ENCODE data around the gene NDST1.

Gene NDST1

GRCh38 chr5:150498501-150498900, 9.4 kb upstream of the NDST1 start:
- Histone ChIP-seq H3K4me1 (ENCODE audit: control insufficient read depth in 5 of 5, insufficient read depth in 5 of 5, low read length in 5 of 5) (peaks cover 25 to 76% (median 71%) of the 10 kb centered on the region in 5 donors), H3K27me3 (ENCODE audit: control insufficient read depth in 5 of 5, insufficient read depth in 4 of 5, low read length in 5 of 5) (no peaks in the 10 kb centered on the region), H3K27ac (ENCODE audit: low read depth, low read length) (peak overlapping the region; percentile 91), H3K9me3 (ENCODE audit: control insufficient read depth in 5 of 5, low read length in 5 of 5) (no peaks in the 10 kb centered on the region), H3K4me3 (ENCODE audit: low read depth in 1 of 5, low read length in 5 of 5) (no peak overlapping the region), H3K36me3 (ENCODE audit: control insufficient read depth in 5 of 5, insufficient read depth in 5 of 5, low read length in 5 of 5) (peaks cover 0 to 5% (median 0%) of the 10 kb centered on the region in 5 donors), H3K9ac (ENCODE audit: low read length in 5 of 5) (peak overlapping the region in 3 of 5 donors; percentile 10 to 44 (median 25))

- H3K27ac ChIP-seq (ENCODE audit: low read depth, low read length), result peak overlapping the region; percentile 91
- H3K9me3 ChIP-seq (ENCODE audit: control insufficient read depth in 5 of 5, low read length in 5 of 5), result no peaks in the 10 kb centered on the region
- peak overlapping the region in 2 of 5 donors; percentile 10 to 25 for H3K9ac ChIP-seq (ENCODE audit: low read length in 5 of 5)
- H3K4me3 ChIP-seq (ENCODE audit: low read depth in 1 of 5, low read length in 5 of 5), result no peak overlapping the region
- H3K4me1 ChIP-seq (ENCODE audit: control insufficient read depth in 5 of 5, insufficient read depth in 5 of 5, low read length in 5 of 5), result peaks cover 28 to 79% (median 76%) of the 10 kb centered on the region in 5 donors
- H3K27me3 ChIP-seq (ENCODE audit: control insufficient read depth in 5 of 5, insufficient read depth in 4 of 5, low read length in 5 of 5), result no peaks in the 10 kb centered on the region
- H3K36me3 ChIP-seq (ENCODE audit: control insufficient read depth in 5 of 5, insufficient read depth in 5 of 5, low read length in 5 of 5), result peaks cover 0 to 5% (median 0%) of the 10 kb centered on the region in 5 donors
Observed at GRCh38 chr5:150498971-150499370, 9.0 kb upstream of the NDST1 start.

GRCh38 chr5:150499437-150499956, 8.4 kb upstream of the NDST1 start:
- Histone ChIP-seq H3K27me3 (ENCODE audit: control insufficient read depth in 5 of 5, insufficient read depth in 4 of 5, low read length in 5 of 5) (no peaks in the 10 kb centered on the region), H3K4me3 (ENCODE audit: low read depth in 1 of 5, low read length in 5 of 5) (no peak overlapping the region), H3K9me3 (ENCODE audit: control insufficient read depth in 5 of 5, low read length in 5 of 5) (no peaks in the 10 kb centered on the region), H3K4me1 (ENCODE audit: control insufficient read depth in 5 of 5, insufficient read depth in 5 of 5, low read length in 5 of 5) (peaks cover 33 to 84% (median 81%) of the 10 kb centered on the region in 5 donors), H3K36me3 (ENCODE audit: control insufficient read depth in 5 of 5, insufficient read depth in 5 of 5, low read length in 5 of 5) (peaks cover 0 to 5% (median 0%) of the 10 kb centered on the region in 5 donors), H3K9ac (ENCODE audit: low read length in 5 of 5) (no peak overlapping the region), H3K27ac (ENCODE audit: low read depth, low read length) (peak overlapping the region; percentile 91)

GRCh38 chr5:150500328-150500841, 7.5 kb upstream of the NDST1 start:
- Histone ChIP-seq H3K4me1 (ENCODE audit: control insufficient read depth in 5 of 5, insufficient read depth in 5 of 5, low read length in 5 of 5) (peaks cover 35 to 93% (median 90%) of the 10 kb centered on the region in 5 donors), H3K9me3 (ENCODE audit: control insufficient read depth in 5 of 5, low read length in 5 of 5) (no peaks in the 10 kb centered on the region), H3K9ac (ENCODE audit: low read length in 5 of 5) (peak overlapping the region in 1 of 5 donors; percentile 36), H3K27ac (ENCODE audit: low read depth, low read length) (peak overlapping the region; percentile 91), H3K27me3 (ENCODE audit: control insufficient read depth in 5 of 5, insufficient read depth in 4 of 5, low read length in 5 of 5) (no peaks in the 10 kb centered on the region), H3K4me3 (ENCODE audit: low read depth in 1 of 5, low read length in 5 of 5) (no peak overlapping the region), H3K36me3 (ENCODE audit: control insufficient read depth in 5 of 5, insufficient read depth in 5 of 5, low read length in 5 of 5) (peaks cover 0 to 5% (median 0%) of the 10 kb centered on the region in 5 donors)

- Histone ChIP-seq H3K36me3 (ENCODE audit: control insufficient read depth in 5 of 5, insufficient read depth in 5 of 5, low read length in 5 of 5) (peaks cover 0 to 5% (median 0%) of the 10 kb centered on the region in 5 donors), H3K9me3 (ENCODE audit: control insufficient read depth in 5 of 5, low read length in 5 of 5) (no peaks in the 10 kb centered on the region), H3K9ac (ENCODE audit: low read length in 5 of 5) (no peak overlapping the region), H3K27ac (ENCODE audit: low read depth, low read length) (peak overlapping the region; percentile 91), H3K4me1 (ENCODE audit: control insufficient read depth in 5 of 5, insufficient read depth in 5 of 5, low read length in 5 of 5) (peaks cover 35 to 98% (median 95%) of the 10 kb centered on the region in 5 donors), H3K4me3 (ENCODE audit: low read depth in 1 of 5, low read length in 5 of 5) (no peak overlapping the region), H3K27me3 (ENCODE audit: control insufficient read depth in 5 of 5, insufficient read depth in 4 of 5, low read length in 5 of 5) (no peaks in the 10 kb centered on the region)
Observed at GRCh38 chr5:150500905-150501304, 7.0 kb upstream of the NDST1 start.

- H3K27ac ChIP-seq (ENCODE audit: low read depth, low read length), result peak overlapping the region; percentile 91
- H3K4me1 ChIP-seq (ENCODE audit: control insufficient read depth in 5 of 5, insufficient read depth in 5 of 5, low read length in 5 of 5), result peaks cover 36 to 100% (median 98%) of the 10 kb centered on the region in 5 donors
- no peak overlapping the region for H3K4me3 ChIP-seq (ENCODE audit: low read depth in 1 of 5, low read length in 5 of 5)
- no peaks in the 10 kb centered on the region for H3K27me3 ChIP-seq (ENCODE audit: control insufficient read depth in 5 of 5, insufficient read depth in 4 of 5, low read length in 5 of 5)
- H3K9me3 ChIP-seq (ENCODE audit: control insufficient read depth in 5 of 5, low read length in 5 of 5), result no peaks in the 10 kb centered on the region
- H3K9ac ChIP-seq (ENCODE audit: low read length in 5 of 5), result no peak overlapping the region
- H3K36me3 ChIP-seq (ENCODE audit: control insufficient read depth in 5 of 5, insufficient read depth in 5 of 5, low read length in 5 of 5), result peaks cover 0 to 5% (median 0%) of the 10 kb centered on the region in 5 donors
Observed at GRCh38 chr5:150502106-150502505, 5.8 kb upstream of the NDST1 start.

- Histone ChIP-seq H3K27ac (ENCODE audit: low read depth, low read length) (peak overlapping the region; percentile 91), H3K4me1 (ENCODE audit: control insufficient read depth in 5 of 5, insufficient read depth in 5 of 5, low read length in 5 of 5) (peaks cover 35 to 100% (median 98%) of the 10 kb centered on the region in 5 donors), H3K9ac (ENCODE audit: low read length in 5 of 5) (peak overlapping the region in 1 of 5 donors; percentile 26)
Observed at GRCh38 chr5:150502847-150503246, 5.1 kb upstream of the NDST1 start.

GRCh38 chr5:150503386-150503785, 4.5 kb upstream of the NDST1 start:
- peak overlapping the region in 1 of 5 donors; percentile 31 for H3K9ac ChIP-seq (ENCODE audit: low read length in 5 of 5)
- peaks cover 32 to 100% (median 98%) of the 10 kb centered on the region in 5 donors for H3K4me1 ChIP-seq (ENCODE audit: control insufficient read depth in 5 of 5, insufficient read depth in 5 of 5, low read length in 5 of 5)
- peak overlapping the region; percentile 91 for H3K27ac ChIP-seq (ENCODE audit: low read depth, low read length)

More at GRCh38 chr5:150502847-150503246, 5.1 kb upstream of the NDST1 start:
- no peaks in the 10 kb centered on the region for H3K9me3 ChIP-seq (ENCODE audit: control insufficient read depth in 5 of 5, low read length in 5 of 5)
- no peaks in the 10 kb centered on the region for H3K27me3 ChIP-seq (ENCODE audit: control insufficient read depth in 5 of 5, insufficient read depth in 4 of 5, low read length in 5 of 5)
- no peak overlapping the region for H3K4me3 ChIP-seq (ENCODE audit: low read depth in 1 of 5, low read length in 5 of 5)
- peaks cover 0 to 5% (median 0%) of the 10 kb centered on the region in 5 donors for H3K36me3 ChIP-seq (ENCODE audit: control insufficient read depth in 5 of 5, insufficient read depth in 5 of 5, low read length in 5 of 5)

GRCh38 chr5:150503977-150504620, 3.8 kb upstream of the NDST1 start:
- H3K9ac ChIP-seq (ENCODE audit: low read length in 5 of 5), result peak overlapping the region in 2 of 5 donors; percentile 31 to 40
- peak overlapping the region; percentile 91 for H3K27ac ChIP-seq (ENCODE audit: low read depth, low read length)
- H3K4me1 ChIP-seq (ENCODE audit: control insufficient read depth in 5 of 5, insufficient read depth in 5 of 5, low read length in 5 of 5), result peaks cover 34 to 100% (median 98%) of the 10 kb centered on the region in 5 donors
- H3K27me3 ChIP-seq (ENCODE audit: control insufficient read depth in 5 of 5, insufficient read depth in 4 of 5, low read length in 5 of 5), result no peaks in the 10 kb centered on the region
- H3K36me3 ChIP-seq (ENCODE audit: control insufficient read depth in 5 of 5, insufficient read depth in 5 of 5, low read length in 5 of 5), result peaks cover 0 to 5% (median 0%) of the 10 kb centered on the region in 5 donors
- H3K9me3 ChIP-seq (ENCODE audit: control insufficient read depth in 5 of 5, low read length in 5 of 5), result no peaks in the 10 kb centered on the region
- H3K4me3 ChIP-seq (ENCODE audit: low read depth in 1 of 5, low read length in 5 of 5), result peak overlapping the region in 1 of 5 donors; percentile 0

More at GRCh38 chr5:150503386-150503785, 4.5 kb upstream of the NDST1 start:
- Histone ChIP-seq H3K4me3 (ENCODE audit: low read depth in 1 of 5, low read length in 5 of 5) (no peak overlapping the region), H3K27me3 (ENCODE audit: control insufficient read depth in 5 of 5, insufficient read depth in 4 of 5, low read length in 5 of 5) (no peaks in the 10 kb centered on the region), H3K9me3 (ENCODE audit: control insufficient read depth in 5 of 5, low read length in 5 of 5) (no peaks in the 10 kb centered on the region), H3K36me3 (ENCODE audit: control insufficient read depth in 5 of 5, insufficient read depth in 5 of 5, low read length in 5 of 5) (peaks cover 0 to 5% (median 0%) of the 10 kb centered on the region in 5 donors)

- no peaks in the 10 kb centered on the region for H3K27me3 ChIP-seq (ENCODE audit: control insufficient read depth in 5 of 5, insufficient read depth in 4 of 5, low read length in 5 of 5)
- H3K4me3 ChIP-seq (ENCODE audit: low read depth in 1 of 5, low read length in 5 of 5), result no peak overlapping the region
- H3K27ac ChIP-seq (ENCODE audit: low read depth, low read length), result peak overlapping the region; percentile 91
- no peak overlapping the region for H3K9ac ChIP-seq (ENCODE audit: low read length in 5 of 5)
- H3K9me3 ChIP-seq (ENCODE audit: control insufficient read depth in 5 of 5, low read length in 5 of 5), result no peaks in the 10 kb centered on the region
- H3K4me1 ChIP-seq (ENCODE audit: control insufficient read depth in 5 of 5, insufficient read depth in 5 of 5, low read length in 5 of 5), result peaks cover 27 to 97% (median 94%) of the 10 kb centered on the region in 5 donors
- H3K36me3 ChIP-seq (ENCODE audit: control insufficient read depth in 5 of 5, insufficient read depth in 5 of 5, low read length in 5 of 5), result peaks cover 0 to 5% (median 0%) of the 10 kb centered on the region in 5 donors
Observed at GRCh38 chr5:150505041-150505511, 2.9 kb upstream of the NDST1 start.

Data from subcutaneous abdominal adipose tissue (tissue), 5 donors.